ENCODE data around the gene CCL18. TPM values are rescaled to one million over a fixed set of nuclear protein-coding genes. Genes with fewer than 3 reads are reported as not detected.
"Not testable (repeated sequence)": the region's sequence is repeated elsewhere in the genome, so short reads cannot be mapped to it uniquely, and the experiment has no call there.

The CCL18 gene
- total RNA-seq, 5 donors from 2014 or later (not counting 1 experiment from before 2014, with no cell fraction given), result not detected

DNA sequence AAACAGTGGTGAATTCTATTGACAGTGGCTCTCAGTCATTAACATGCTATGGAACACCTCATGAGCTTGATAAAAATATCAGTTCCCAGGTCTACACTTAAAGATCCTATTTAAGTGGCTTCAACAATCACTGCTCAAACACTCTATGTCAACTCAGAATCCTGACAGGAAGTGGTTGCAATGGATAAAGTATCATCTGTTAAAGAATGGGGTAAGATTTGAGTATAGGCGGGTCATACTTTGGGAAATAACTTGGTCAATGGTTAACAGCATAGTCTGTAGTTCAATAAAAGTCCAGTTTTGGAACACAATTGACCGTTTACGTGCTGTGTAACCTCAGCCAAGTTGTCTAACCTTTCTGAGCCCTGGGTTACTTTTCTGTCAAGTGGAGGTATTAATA lies 23.4 kb downstream of the CCL18 start:
- peaks cover 0 to 54% of the 10 kb centered on the region in 2 experiments for H3K4me1 ChIP-seq (ENCODE audit: control insufficient read depth in 1 of 2, extremely low read depth in 1 of 2, insufficient read depth in 2 of 2, low read length in 2 of 2)
- no CpG with 5 or more reads among the region's 3 CpGs for WGBS (ENCODE audit: insufficient coverage)
- H3K9me3 Mint-ChIP-seq; DNase-seq; H3K36me3 ChIP-seq (ENCODE audit: control insufficient read depth in 2 of 2, extremely low read depth in 1 of 2, insufficient read depth in 1 of 2, low read length in 1 of 2); H3K27ac Mint-ChIP-seq; POLR2A ChIA-PET; H3K9me3 ChIP-seq; H3K4me3 Mint-ChIP-seq; H3K4me3 ChIP-seq (ENCODE audit: control insufficient read depth in 1 of 2, extremely low read depth in 1 of 2, low read length in 1 of 2); H3K27ac ChIP-seq (ENCODE audit: low read length); H3K27me3 ChIP-seq (replicated peaks in 1 of 2; ENCODE audit: control insufficient read depth in 2 of 2, extremely low read depth in 1 of 2, insufficient read depth in 2 of 2, low read length in 1 of 2); ATAC-seq (replicated peaks in 1 of 4); H3K36me3 Mint-ChIP-seq: not testable (repeated sequence)
- CTCF ChIA-PET, result interaction anchor here in 1 of 2 donors (0.9 kb wide), 1 partner anchor 15 kb away, joined by 3 read pairs; no protein-coding TSS in a partner anchor
- Mint-ChIP-seq H3K4me1 (peaks cover 14 to 62% (median 23%) of the 10 kb centered on the region in 3 donors), H3K27me3 (peaks cover 20 to 22% of the 10 kb centered on the region in 2 donors)

DNA sequence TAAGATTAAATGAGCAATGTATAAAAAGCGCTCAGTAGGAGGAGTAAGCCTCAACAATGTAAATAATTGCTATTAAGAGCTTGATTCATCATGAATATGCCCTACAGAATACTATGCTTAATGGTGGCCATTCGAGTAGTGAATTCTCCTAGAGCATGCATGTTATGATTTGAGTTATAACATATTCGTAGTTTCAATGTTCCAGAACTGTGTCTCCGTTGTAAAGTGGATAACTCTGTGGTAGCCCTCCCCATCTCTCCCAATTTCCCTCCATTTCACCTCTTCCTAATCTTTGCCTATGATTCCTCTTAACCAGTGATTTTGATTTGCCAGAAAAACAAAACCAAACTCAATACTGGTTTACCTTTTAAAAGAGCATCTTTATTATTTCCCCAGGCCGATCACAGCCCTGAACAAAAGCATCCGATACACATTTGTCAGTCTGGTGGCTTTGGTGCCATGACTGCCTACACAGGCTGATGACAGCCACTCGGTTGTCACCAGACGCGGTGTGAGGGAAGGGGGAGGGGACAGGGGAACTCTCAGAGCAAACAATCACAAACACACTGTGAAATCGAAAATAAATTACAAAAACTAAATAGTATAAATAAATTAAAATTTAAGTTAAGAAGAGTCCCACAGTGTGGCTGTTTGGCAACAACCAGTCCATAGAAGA lies 24.0 kb downstream of the CCL18 start:
- H3K9me3 Mint-ChIP-seq; H3K4me3 Mint-ChIP-seq; H3K36me3 ChIP-seq (ENCODE audit: control insufficient read depth in 2 of 2, extremely low read depth in 1 of 2, insufficient read depth in 1 of 2, low read length in 1 of 2); ATAC-seq (replicated peaks in 1 of 4); POLR2A ChIA-PET; H3K27ac Mint-ChIP-seq; H3K4me3 ChIP-seq (ENCODE audit: control insufficient read depth in 1 of 2, extremely low read depth in 1 of 2, low read length in 1 of 2); H3K27me3 ChIP-seq (replicated peaks in 1 of 2; ENCODE audit: control insufficient read depth in 2 of 2, extremely low read depth in 1 of 2, insufficient read depth in 2 of 2, low read length in 1 of 2); H3K36me3 Mint-ChIP-seq; H3K9me3 ChIP-seq: not testable (repeated sequence)
- DNase-seq, result peak in 12 of 35 experiments; percentile 13 to 62 (median 30)
- Mint-ChIP-seq H3K27me3 (peaks cover 20 to 22% of the 10 kb centered on the region in 2 donors), H3K4me1 (peaks cover 9 to 61% (median 18%) of the 10 kb centered on the region in 3 donors)
- Histone ChIP-seq H3K27ac (ENCODE audit: low read length) (peak overlapping the region; percentile 54), H3K4me1 (ENCODE audit: control insufficient read depth in 1 of 2, extremely low read depth in 1 of 2, insufficient read depth in 2 of 2, low read length in 2 of 2) (peaks cover 0 to 50% of the 10 kb centered on the region in 2 experiments)
- CTCF ChIA-PET, result interaction anchor here in 1 of 2 donors (0.7 kb wide), 1 partner anchor 106 kb away, joined by 3 read pairs; no protein-coding TSS in a partner anchor
- WGBS (ENCODE audit: insufficient coverage), result 100% methylated on average over 2 of the region's 10 CpGs

DNA sequence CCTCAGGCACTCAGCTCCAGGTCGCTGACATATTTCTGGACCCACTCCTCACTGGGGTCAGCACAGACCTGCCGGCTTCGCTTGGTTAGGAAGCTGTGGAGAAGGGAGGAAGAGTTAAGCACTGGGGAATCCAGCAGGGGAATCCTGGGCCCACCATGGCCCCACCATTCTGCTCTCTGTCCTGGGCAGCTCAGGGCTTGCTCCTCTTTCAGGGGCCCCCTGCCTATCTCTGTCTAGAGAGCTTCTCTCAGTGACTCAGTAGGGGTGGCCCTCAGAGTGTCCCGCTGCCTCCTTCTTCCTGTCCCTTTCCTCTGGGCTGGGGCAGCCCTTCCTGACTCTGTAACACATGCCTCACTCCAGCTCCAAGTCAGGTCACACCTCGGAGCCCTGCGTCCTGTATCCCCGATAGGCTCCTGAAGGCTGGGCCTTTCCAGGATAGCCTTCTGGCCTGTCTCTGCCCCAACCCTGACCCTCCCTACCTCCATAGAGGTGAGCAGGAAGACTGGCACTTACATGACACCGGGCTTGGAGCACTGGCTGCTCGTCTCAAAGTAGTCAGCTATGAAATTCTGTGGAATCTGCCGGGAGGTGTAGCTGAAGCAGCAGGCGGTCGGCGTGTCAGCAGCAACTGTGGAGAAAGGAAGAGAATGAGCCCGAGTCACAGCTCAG lies 24.7 kb downstream of the CCL18 start:
- Histone ChIP-seq H3K27me3 (replicated peaks in 1 of 2; ENCODE audit: control insufficient read depth in 2 of 2, extremely low read depth in 1 of 2, insufficient read depth in 2 of 2, low read length in 1 of 2) (peaks cover 0 to 5% of the 10 kb centered on the region in 2 experiments), H3K9me3 (no peaks in the 10 kb centered on the region), H3K4me1 (ENCODE audit: control insufficient read depth in 1 of 2, extremely low read depth in 1 of 2, insufficient read depth in 2 of 2, low read length in 2 of 2) (peaks cover 0 to 46% of the 10 kb centered on the region in 2 experiments), H3K36me3 (ENCODE audit: control insufficient read depth in 2 of 2, extremely low read depth in 1 of 2, insufficient read depth in 1 of 2, low read length in 1 of 2) (no peaks in the 10 kb centered on the region), H3K27ac (ENCODE audit: low read length) (peak overlapping the region; percentile 54), H3K4me3 (ENCODE audit: control insufficient read depth in 1 of 2, extremely low read depth in 1 of 2, low read length in 1 of 2) (no peak overlapping the region)
- CTCF ChIA-PET, result interaction anchor here in 1 of 2 donors (0.7 kb wide), 1 partner anchor 107 kb away, joined by 3 read pairs; no protein-coding TSS in a partner anchor
- no peak for ATAC-seq (replicated peaks in 1 of 4)
- H3K9me3 Mint-ChIP-seq, result no peaks in the 10 kb centered on the region
- peaks cover 18 to 26% of the 10 kb centered on the region in 2 donors for H3K27me3 Mint-ChIP-seq
- POLR2A ChIA-PET, result no interaction called here
- H3K4me3 Mint-ChIP-seq, result peak overlapping the region in 1 of 3 donors; percentile 32
- no peak for DNase-seq
- peaks cover 9 to 54% (median 13%) of the 10 kb centered on the region in 3 donors for H3K4me1 Mint-ChIP-seq
- peak overlapping the region; percentile 1 to 66 for H3K27ac Mint-ChIP-seq
- WGBS (ENCODE audit: insufficient coverage), result 89% methylated on average over 7 of the region's 14 CpGs
- no peaks in the 10 kb centered on the region for H3K36me3 Mint-ChIP-seq

DNA sequence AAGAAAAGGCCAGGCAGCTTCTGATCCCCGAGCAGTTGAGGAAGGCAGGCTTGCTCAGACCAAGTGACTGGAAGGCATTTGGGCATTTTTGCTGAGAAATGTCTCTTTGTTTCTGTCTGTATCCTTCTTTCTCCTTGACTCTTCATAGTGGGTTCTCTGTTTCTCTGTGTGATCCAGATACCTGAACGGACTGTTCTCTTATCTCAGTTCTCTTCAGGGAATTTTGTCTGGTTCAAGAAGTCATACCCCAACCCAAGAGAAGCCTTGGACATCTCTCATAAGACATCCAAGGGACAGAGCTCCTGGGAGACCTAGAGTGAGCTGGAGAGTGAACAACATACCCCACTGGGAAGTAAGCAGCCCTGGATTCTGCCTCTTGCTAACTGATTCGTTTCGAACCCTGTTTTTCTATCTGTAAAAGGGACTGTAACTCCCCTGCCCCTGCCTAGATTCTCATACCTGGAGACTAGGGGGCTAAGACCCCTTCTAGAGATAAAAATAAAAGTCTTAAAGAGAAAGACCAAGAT lies 25.3 kb downstream of the CCL18 start:
- DNase-seq, result no peak
- peaks cover 9 to 50% (median 13%) of the 10 kb centered on the region in 3 donors for H3K4me1 Mint-ChIP-seq
- POLR2A ChIA-PET, result no interaction called here

DNA sequence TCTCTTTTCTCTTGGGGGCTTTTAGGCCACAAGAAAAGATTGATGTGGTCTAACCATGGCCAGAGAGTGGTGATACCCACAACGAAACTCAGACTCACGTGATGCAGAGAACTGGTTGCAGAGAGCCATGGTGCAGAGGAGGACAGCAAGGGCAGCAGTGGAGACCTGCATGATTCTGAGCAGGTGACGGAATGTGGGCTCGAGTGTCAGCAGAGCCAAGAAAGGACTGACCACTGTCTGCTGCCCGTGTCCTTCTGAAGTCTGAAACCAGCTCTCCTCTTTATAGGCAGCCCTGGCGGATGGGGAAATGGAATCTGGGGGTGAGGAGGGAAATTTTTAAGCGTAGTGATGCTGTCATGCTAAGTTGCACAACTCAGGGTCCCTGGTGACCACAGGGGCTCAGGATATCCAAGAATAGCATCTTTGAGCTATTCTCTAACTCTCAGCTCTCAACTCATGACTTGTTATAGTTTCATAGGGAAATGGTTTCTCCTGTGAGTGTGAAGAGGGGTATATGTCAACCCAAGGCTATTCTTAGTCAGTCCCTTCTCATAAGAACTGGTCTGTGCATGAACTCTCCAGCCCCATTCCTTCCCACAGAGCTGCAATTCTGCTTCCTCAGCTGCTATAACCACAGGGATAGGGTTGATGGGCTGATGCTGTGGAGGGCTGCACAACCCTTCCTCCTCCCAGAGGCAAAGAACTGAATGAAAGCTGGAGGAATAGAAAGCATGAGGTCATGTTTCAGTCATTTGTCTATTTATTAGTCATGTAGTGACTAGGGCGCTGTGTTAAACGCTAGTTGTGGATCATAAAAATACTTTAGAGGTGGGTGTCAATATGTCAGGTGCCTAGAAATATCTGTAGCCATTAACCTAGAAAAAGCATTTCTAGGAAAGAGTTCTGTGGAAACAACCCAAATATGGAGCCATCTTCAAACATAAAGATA lies 26.1 kb downstream of the CCL18 start, which contains the start of gene CCL3:
Gene CCL3, minus strand, starts transcription at position 256 of the 949 bp plus-strand sequence. Its CDS starts 85 bp downstream, at position 171.
- Histone ChIP-seq H3K27ac (ENCODE audit: low read length) (peak within 1 kb of the TSS; percentile 54), H3K4me3 (ENCODE audit: control insufficient read depth in 1 of 2, extremely low read depth in 1 of 2, low read length in 1 of 2) (no peak within 1 kb of the TSS), H3K36me3 (ENCODE audit: control insufficient read depth in 2 of 2, extremely low read depth in 1 of 2, insufficient read depth in 1 of 2, low read length in 1 of 2) (no peaks in the 10 kb centered on the region), H3K27me3 (replicated peaks in 1 of 2; ENCODE audit: control insufficient read depth in 2 of 2, extremely low read depth in 1 of 2, insufficient read depth in 2 of 2, low read length in 1 of 2) (peaks cover 0 to 5% of the 10 kb centered on the region in 2 experiments), H3K9me3 (no peaks in the 10 kb centered on the region), H3K4me1 (ENCODE audit: control insufficient read depth in 1 of 2, extremely low read depth in 1 of 2, insufficient read depth in 2 of 2, low read length in 2 of 2) (peaks cover 0 to 43% of the 10 kb centered on the region in 2 experiments)
- no peaks in the 10 kb centered on the region for H3K9me3 Mint-ChIP-seq
- peaks cover 17 to 26% of the 10 kb centered on the region in 2 donors for H3K27me3 Mint-ChIP-seq
- ChIA-PET CTCF (interaction anchor here in 1 of 2 donors (0.8 kb wide), 1 partner anchor 114 kb away, joined by 3 read pairs; no protein-coding TSS in a partner anchor), POLR2A (no interaction called here)
- WGBS (ENCODE audit: insufficient coverage), result 17% methylated on average over 5 of the region's 9 CpGs
- peak within 1 kb of the TSS in 2 of 3 donors; percentile 17 to 64 for H3K4me3 Mint-ChIP-seq
- ATAC-seq (replicated peaks in 1 of 4) (peak; percentile 31 to 48 (median 33)), DNase-seq (peak in 3 of 35 experiments; percentile 15 to 49 (median 39))
- no peaks in the 10 kb centered on the region for H3K36me3 Mint-ChIP-seq
- peaks cover 9 to 47% (median 13%) of the 10 kb centered on the region in 3 donors for H3K4me1 Mint-ChIP-seq
- peak within 1 kb of the TSS; percentile 34 to 71 for H3K27ac Mint-ChIP-seq

More for the DNA sequence above, 25.3 kb downstream of the CCL18 start:
- Histone ChIP-seq H3K36me3 (ENCODE audit: control insufficient read depth in 2 of 2, extremely low read depth in 1 of 2, insufficient read depth in 1 of 2, low read length in 1 of 2) (no peaks in the 10 kb centered on the region), H3K27ac (ENCODE audit: low read length) (peak overlapping the region; percentile 54), H3K4me3 (ENCODE audit: control insufficient read depth in 1 of 2, extremely low read depth in 1 of 2, low read length in 1 of 2) (no peak overlapping the region), H3K27me3 (replicated peaks in 1 of 2; ENCODE audit: control insufficient read depth in 2 of 2, extremely low read depth in 1 of 2, insufficient read depth in 2 of 2, low read length in 1 of 2) (peaks cover 0 to 5% of the 10 kb centered on the region in 2 experiments), H3K9me3 (no peaks in the 10 kb centered on the region), H3K4me1 (ENCODE audit: control insufficient read depth in 1 of 2, extremely low read depth in 1 of 2, insufficient read depth in 2 of 2, low read length in 2 of 2) (peaks cover 0 to 42% of the 10 kb centered on the region in 2 experiments)
- 67% methylated on average over 1 of the region's 4 CpGs for WGBS (ENCODE audit: insufficient coverage)
- ATAC-seq (replicated peaks in 1 of 4), result no peak
- Mint-ChIP-seq H3K27me3 (peaks cover 20 to 29% of the 10 kb centered on the region in 2 donors), H3K9me3 (no peaks in the 10 kb centered on the region), H3K27ac (peak overlapping the region; percentile 1 to 66), H3K4me3 (peak overlapping the region in 1 of 3 donors; percentile 32), H3K36me3 (no peaks in the 10 kb centered on the region)
- CTCF ChIA-PET, result no interaction called here

All from T-cell (primary cell).